ENCODE results near the gene CHP1. TPM values are rescaled to one million over a fixed set of nuclear protein-coding genes. Genes with fewer than 3 reads are reported as not detected.

Gene CHP1
- polyA plus RNA-seq, 1 of the 3 experiments (the other 2 are of a cell fraction) = 30.5 TPM

- ChIA-PET CTCF (interaction anchor here (0.7 kb wide), 1 partner anchor 447 kb away, joined by 4 read pairs; no protein-coding TSS in a partner anchor), POLR2A (no interaction called here)
- no peak overlapping the region for H3K4me2 ChIP-seq
- H3K36me3 ChIP-seq (replicated peaks in 1 of 2; ENCODE audit: control insufficient read depth in 1 of 2, insufficient read depth in 2 of 2, low read length in 1 of 2) = peaks cover 5 to 13% of the 10 kb centered on the region in 2 experiments
- H3K9me2 ChIP-seq = no peaks in the 10 kb centered on the region
- H4K20me1 ChIP-seq (ENCODE audit: insufficient read depth) = no peaks in the 10 kb centered on the region
- peaks cover 5% of the 10 kb centered on the region for H3F3A ChIP-seq (replicated peaks; ENCODE audit: insufficient read depth)
- no peaks in the 10 kb centered on the region for H3K9me3 ChIP-seq
- no peak for TF ChIP-seq GATA2 (CRISPR knock-in tag; IDR thresholded peaks at IDR 0.05)
- DNase-seq = no peak
- H3K79me2 ChIP-seq (ENCODE audit: insufficient read depth) = no peaks in the 10 kb centered on the region
- H3K4me3 ChIP-seq (ENCODE audit: low read depth in 2 of 2, low read length in 1 of 2) = no peak overlapping the region
- 94% methylated on average over 3 of the region's 3 CpGs for WGBS (ENCODE audit: low lambda C conversion rate)
- no peaks in the 10 kb centered on the region for H3K4me1 ChIP-seq (ENCODE audit: control insufficient read depth in 1 of 2, insufficient read depth in 2 of 2, low read depth in 1 of 2, low read length in 1 of 2)
- no peaks in the 10 kb centered on the region for H3K27me3 ChIP-seq (ENCODE audit: insufficient read depth)
- H2AFZ ChIP-seq (ENCODE audit: low read depth) = no peak overlapping the region
- H3K9ac ChIP-seq = no peak overlapping the region
- H3K27ac ChIP-seq (ENCODE audit: low read depth in 2 of 2, low read length in 1 of 2) = no peak overlapping the region
These were observed 73.2 kb downstream of the CHP1 start for GRCh38 chr15:41304149-41304770.

GRCh38 chr15:41307679-41308078, 76.6 kb downstream of the CHP1 start:
- WGBS (ENCODE audit: low lambda C conversion rate) = 91% methylated on average over 3 of the region's 5 CpGs
- Histone ChIP-seq H3K27ac (ENCODE audit: low read depth in 2 of 2, low read length in 1 of 2) (no peak overlapping the region), H3K9me3 (no peaks in the 10 kb centered on the region), H3K9me2 (no peaks in the 10 kb centered on the region), H3K79me2 (ENCODE audit: insufficient read depth) (no peaks in the 10 kb centered on the region), H3K9ac (no peak overlapping the region), H4K20me1 (ENCODE audit: insufficient read depth) (no peaks in the 10 kb centered on the region), H3K36me3 (replicated peaks in 1 of 2; ENCODE audit: control insufficient read depth in 1 of 2, insufficient read depth in 2 of 2, low read length in 1 of 2) (peaks cover 0 to 4% of the 10 kb centered on the region in 2 experiments), H3K4me2 (no peak overlapping the region), H3F3A (replicated peaks; ENCODE audit: insufficient read depth) (no peaks in the 10 kb centered on the region), H3K4me3 (ENCODE audit: low read depth in 2 of 2, low read length in 1 of 2) (no peak overlapping the region), H3K27me3 (ENCODE audit: insufficient read depth) (no peaks in the 10 kb centered on the region), H3K4me1 (ENCODE audit: control insufficient read depth in 1 of 2, insufficient read depth in 2 of 2, low read depth in 1 of 2, low read length in 1 of 2) (no peaks in the 10 kb centered on the region), H2AFZ (ENCODE audit: low read depth) (no peak overlapping the region)
- ChIA-PET CTCF (interaction anchor here (1.6 kb wide), 1 partner anchor 9 kb away, joined by 3 read pairs; no protein-coding TSS in a partner anchor), POLR2A (interaction anchor here (1.1 kb wide), 1 partner anchor 10 kb away, joined by 3 read pairs; no protein-coding TSS in a partner anchor)
- no peak for DNase-seq
- no peak for TF ChIP-seq RFX5 (IDR thresholded peaks at IDR 0.05; ENCODE audit: low read length)
- no peak for TF ChIP-seq TEAD4 (IDR thresholded peaks at IDR 0.05; ENCODE audit: borderline replicate concordance, insufficient read depth)
- TF ChIP-seq MAX (IDR thresholded peaks at IDR 0.05; ENCODE audit: low read depth) = no peak
- TF ChIP-seq USF1 (IDR thresholded peaks at IDR 0.05; ENCODE audit: borderline replicate concordance, low read depth) = no peak
- no peak for TF ChIP-seq MEF2A (IDR thresholded peaks at IDR 0.05; ENCODE audit: borderline replicate concordance, low read depth)
- no peak for TF ChIP-seq EZH2phosphoT487 (IDR thresholded peaks at IDR 0.05; ENCODE audit: borderline replicate concordance, low read depth)
- no peak for TF ChIP-seq NRF1 (IDR thresholded peaks at IDR 0.05; ENCODE audit: low read depth, low read length)
- no peak for TF ChIP-seq MXI1 (IDR thresholded peaks at IDR 0.05; ENCODE audit: low read depth, low read length)
- no peak for TF ChIP-seq FOXM1 (IDR thresholded peaks at IDR 0.05; ENCODE audit: low read depth)
- TF ChIP-seq NFIC (IDR thresholded peaks at IDR 0.05; ENCODE audit: borderline replicate concordance) = no peak

Measured in SK-N-SH (cell line).